Fibroblast of lung (primary cell): ENCODE results near the gene ARHGDIA. TPM values are rescaled to one million over a fixed set of nuclear protein-coding genes. Genes with fewer than 3 reads are reported as not detected.
"Not testable (repeated sequence)": the region's sequence is repeated elsewhere in the genome, so short reads cannot be mapped to it uniquely, and the experiment has no call there.

Source experiments
- DNase-seq, 2 donors: peaks; one replicate each; pipeline versions ENCODE4 v3.0.0 to v3.0.0-alpha.2; 2010; ENCODE audit warnings: low read depth in 2 of 2
- H2AFZ ChIP-seq: 2 replicates; pipeline ENCODE4 v1.5.1; 2012; ENCODE audit warnings: low read length, control low read depth, inconsistent platforms
- H3K27ac ChIP-seq: 2 replicates; pipeline ENCODE4 v1.5.1; 2011; ENCODE audit warnings: low read length, control low read depth; ENCODE audit not compliant: insufficient read depth
- H3K27me3 ChIP-seq: 2 replicates; pipeline ENCODE4 v1.5.1; 2011; ENCODE audit warnings: mild to moderate bottlenecking, low read length; ENCODE audit not compliant: control insufficient read depth, insufficient read depth
- H3K36me3 ChIP-seq: 2 replicates; pipeline ENCODE4 v1.5.1; 2011; ENCODE audit warnings: low read length; ENCODE audit not compliant: control insufficient read depth, insufficient read depth
- H3K4me1 ChIP-seq: 2 replicates; pipeline ENCODE4 v1.5.1; 2011; ENCODE audit warnings: low read length; ENCODE audit not compliant: control insufficient read depth, insufficient read depth; ENCODE audit errors: extremely low read depth
- H3K4me2 ChIP-seq: 2 replicates; pipeline ENCODE4 v1.5.1; 2011; ENCODE audit warnings: low read length, control low read depth; ENCODE audit not compliant: insufficient read depth; ENCODE audit errors: extremely low read depth
- H3K4me3 ChIP-seq, 4 experiments: fragments of 200-600 bp in 1 of 4; sonication (generic) in 1 of 4; replicated peaks in 1 of 4; 2 replicates each; pipeline ENCODE4 v1.5.1; 2011 to 2016; ENCODE audit warnings: low read length in 4 of 4, low read depth in 3 of 4, mild to moderate bottlenecking in 3 of 4, control low read depth in 2 of 4, inconsistent platforms in 1 of 4, mixed read lengths in 1 of 4; ENCODE audit not compliant: insufficient read depth in 1 of 4; ENCODE audit errors: control extremely low read depth in 1 of 4
- H3K79me2 ChIP-seq: 2 replicates; pipeline ENCODE4 v1.5.1; 2012; ENCODE audit warnings: mild to moderate bottlenecking, low read length, inconsistent platforms; ENCODE audit not compliant: control insufficient read depth, insufficient read depth
- H3K9ac ChIP-seq: 2 replicates; pipeline ENCODE4 v1.5.1; 2011; ENCODE audit warnings: mild to moderate bottlenecking, low read length, control low read depth; ENCODE audit not compliant: insufficient read depth
- H3K9me3 ChIP-seq: 2 replicates; pipeline ENCODE4 v1.5.1; 2012; ENCODE audit warnings: low read depth, low read length; ENCODE audit not compliant: control insufficient read depth, insufficient read depth
- H4K20me1 ChIP-seq: 2 replicates; pipeline ENCODE4 v1.5.1; 2011; ENCODE audit warnings: low read length; ENCODE audit not compliant: control insufficient read depth, insufficient read depth; ENCODE audit errors: extremely low read depth
- EZH2 ChIP-seq: IDR thresholded peaks from 2 replicates; pipeline ENCODE4 v1.5.1; 2012; ENCODE audit warnings: low read length, control low read depth, mild to moderate bottlenecking; ENCODE audit errors: missing control alignments
- polyA plus RNA-seq, 2 donors: library from polyadenylated mRNA; depleted of rRNA in 1 of 2; stranded (reverse) in 1 of 2; unstranded in 1 of 2; fragments of >200 nt; gene quantifications; 2 replicates each; pipeline ENCODE4 v1.2.1, GENCODE V29; 2011 to 2012; ENCODE audit warnings: missing spikeins in 1 of 2
- total RNA-seq: library from RNA; depleted of rRNA; stranded (reverse); fragments of >200 nt; gene quantifications from 2 replicates; pipeline ENCODE4 v1.2.1, GENCODE V29; 2014
- TF ChIP-seq, protein P1 (sequence below), 2 donors: IDR thresholded peaks in 1 of 2; conservative IDR thresholded peaks in 1 of 2; 1 replicate in 1 of 2; 2 replicates in 1 of 2; pipeline ENCODE4 v1.5.1; 2011 to 2012; ENCODE audit warnings: low read length in 2 of 2, control low read depth in 1 of 2, inconsistent platforms in 1 of 2, low read depth in 1 of 2, mild to moderate bottlenecking in 1 of 2

Gene ARHGDIA
- total and polyA plus RNA-seq, 2 donors (not counting 1 experiment from before 2014, with no cell fraction given): 95.0 to 164 TPM

DNA sequence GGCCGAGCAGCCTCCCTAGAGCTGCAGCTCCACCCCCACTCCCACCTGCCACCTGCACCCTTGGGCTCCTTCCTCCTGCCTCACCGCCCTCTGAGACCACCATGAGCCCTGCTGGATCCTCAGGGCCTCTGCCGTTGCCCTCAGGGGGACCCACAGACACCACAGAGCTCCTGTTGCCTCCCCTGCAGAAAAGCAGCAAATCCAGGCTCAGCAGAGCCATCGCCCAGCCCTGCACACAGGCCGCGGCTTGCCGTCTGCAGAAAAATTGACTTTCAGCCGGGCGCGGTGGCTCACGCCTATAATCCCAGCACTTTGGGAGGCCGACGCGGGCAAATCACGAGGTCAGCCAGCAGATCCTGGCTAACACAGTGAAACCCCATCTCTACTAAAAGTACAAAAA is 29.3 kb downstream of the ARHGDIA start:
- no peaks in the 10 kb centered on the region for H3K79me2 ChIP-seq
- no peak overlapping the region for H3K4me2 ChIP-seq
- H3K4me3 ChIP-seq: no peak overlapping the region
- no peak for DNase-seq
- no peak overlapping the region for H3K9ac ChIP-seq
- no peak overlapping the region for H3K27ac ChIP-seq
- no peaks in the 10 kb centered on the region for H3K9me3 ChIP-seq
- no peaks in the 10 kb centered on the region for H3K27me3 ChIP-seq
- no peak overlapping the region for H2AFZ ChIP-seq
- no peaks in the 10 kb centered on the region for H3K4me1 ChIP-seq
- H3K36me3 ChIP-seq: peaks cover 40% of the 10 kb centered on the region
- TF ChIP-seq, protein P1, sequence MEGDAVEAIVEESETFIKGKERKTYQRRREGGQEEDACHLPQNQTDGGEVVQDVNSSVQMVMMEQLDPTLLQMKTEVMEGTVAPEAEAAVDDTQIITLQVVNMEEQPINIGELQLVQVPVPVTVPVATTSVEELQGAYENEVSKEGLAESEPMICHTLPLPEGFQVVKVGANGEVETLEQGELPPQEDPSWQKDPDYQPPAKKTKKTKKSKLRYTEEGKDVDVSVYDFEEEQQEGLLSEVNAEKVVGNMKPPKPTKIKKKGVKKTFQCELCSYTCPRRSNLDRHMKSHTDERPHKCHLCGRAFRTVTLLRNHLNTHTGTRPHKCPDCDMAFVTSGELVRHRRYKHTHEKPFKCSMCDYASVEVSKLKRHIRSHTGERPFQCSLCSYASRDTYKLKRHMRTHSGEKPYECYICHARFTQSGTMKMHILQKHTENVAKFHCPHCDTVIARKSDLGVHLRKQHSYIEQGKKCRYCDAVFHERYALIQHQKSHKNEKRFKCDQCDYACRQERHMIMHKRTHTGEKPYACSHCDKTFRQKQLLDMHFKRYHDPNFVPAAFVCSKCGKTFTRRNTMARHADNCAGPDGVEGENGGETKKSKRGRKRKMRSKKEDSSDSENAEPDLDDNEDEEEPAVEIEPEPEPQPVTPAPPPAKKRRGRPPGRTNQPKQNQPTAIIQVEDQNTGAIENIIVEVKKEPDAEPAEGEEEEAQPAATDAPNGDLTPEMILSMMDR (conservative IDR thresholded peaks at IDR 0.05 in 1 of 2, IDR thresholded peaks at IDR 0.05 in 1 of 2; ENCODE audit: low read depth in 1 of 2, low read length in 2 of 2): no peak
- no peak for TF ChIP-seq EZH2
- H4K20me1 ChIP-seq: no peaks in the 10 kb centered on the region

DNA sequence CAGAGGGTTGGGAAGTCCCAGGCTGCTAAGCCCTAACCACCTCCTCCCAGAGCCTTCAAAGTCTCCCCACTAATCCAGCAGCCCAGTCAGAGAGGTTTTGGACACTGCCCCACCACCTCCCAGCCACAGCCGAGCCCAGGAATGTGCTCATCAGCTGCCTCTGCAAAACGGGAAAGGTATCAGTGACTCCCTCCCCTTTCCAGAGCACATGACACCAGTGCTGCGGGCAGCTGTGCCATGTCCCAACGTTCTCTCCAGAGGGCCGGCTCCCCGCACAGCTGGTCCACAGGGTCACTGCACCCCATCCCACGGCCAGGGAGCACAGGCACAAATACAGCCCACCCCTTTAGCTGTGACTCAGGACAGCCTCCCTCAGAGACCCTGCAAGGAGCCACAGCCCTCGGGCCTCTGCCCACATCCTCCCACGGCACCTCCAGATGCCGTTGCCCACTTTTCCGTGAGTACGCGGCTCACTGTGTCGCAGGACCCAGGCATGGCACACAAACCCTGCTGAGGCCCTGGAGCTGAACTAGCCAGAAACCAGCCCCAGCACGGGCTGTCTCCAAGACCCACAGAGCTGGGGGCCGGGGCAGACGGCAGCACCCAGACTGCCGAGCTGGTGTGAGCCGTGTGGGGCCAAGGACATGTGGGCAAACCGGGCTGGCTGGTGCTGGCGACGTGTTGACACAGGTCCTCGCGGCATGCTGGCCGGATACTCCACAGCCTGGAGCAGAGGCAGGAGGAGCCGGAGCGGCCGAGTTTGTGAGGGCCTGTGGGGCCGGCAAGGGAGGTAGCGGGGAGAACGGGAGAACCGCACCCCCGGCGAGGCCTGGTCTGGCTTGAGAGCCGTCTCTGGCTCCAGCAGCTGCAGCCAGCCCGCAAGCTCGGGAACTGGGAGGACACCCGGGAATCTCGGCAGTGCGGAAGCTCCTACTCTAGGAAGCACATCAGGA is 30.0 kb downstream of the ARHGDIA start:
- Histone ChIP-seq H4K20me1 (no peaks in the 10 kb centered on the region), H3K27ac (no peak overlapping the region), H3K27me3 (no peaks in the 10 kb centered on the region), H3K9me3 (no peaks in the 10 kb centered on the region), H3K4me1 (no peaks in the 10 kb centered on the region), H2AFZ (no peak overlapping the region), H3K4me3 (no peak overlapping the region), H3K4me2 (no peak overlapping the region), H3K9ac (no peak overlapping the region), H3K36me3 (peaks cover 32% of the 10 kb centered on the region), H3K79me2 (no peaks in the 10 kb centered on the region)
- no peak for TF ChIP-seq EZH2
- TF ChIP-seq, protein P1 (conservative IDR thresholded peaks at IDR 0.05 in 1 of 2, IDR thresholded peaks at IDR 0.05 in 1 of 2; ENCODE audit: low read depth in 1 of 2, low read length in 2 of 2): no peak
- DNase-seq: no peak

GRCh38 chr17:81840059-81840458 is 31.1 kb downstream of the ARHGDIA start:
- not testable (repeated sequence) for H3K27ac ChIP-seq, H3K9ac ChIP-seq, H3K27me3 ChIP-seq, H4K20me1 ChIP-seq, H3K9me3 ChIP-seq, H3K4me2 ChIP-seq, H2AFZ ChIP-seq, H3K4me1 ChIP-seq, H3K79me2 ChIP-seq, DNase-seq, H3K4me3 ChIP-seq
- peaks cover 22% of the 10 kb centered on the region for H3K36me3 ChIP-seq
